ENCODE measurements around the gene PLEKHA5.
A peak's percentile ranks its signal among the peaks of the same experiment; 100 is the strongest.
"Not testable (repeated sequence)": the region's sequence is repeated elsewhere in the genome, so short reads cannot be mapped to it uniquely, and the experiment has no call there.

Gene PLEKHA5

GRCh38 chr12:19201661-19202060, 72.1 kb downstream of the PLEKHA5 start:
- DNase-seq, result no peak

GRCh38 chr12:19203013-19203412, 73.5 kb downstream of the PLEKHA5 start:
- DNase-seq, result no peak

- DNase-seq, result no peak
Measured at GRCh38 chr12:19203539-19204506, 74.3 kb downstream of the PLEKHA5 start.

GRCh38 chr12:19205120-19205519, 75.6 kb downstream of the PLEKHA5 start:
- DNase-seq, result no peak

- DNase-seq, result no peak
Measured at GRCh38 chr12:19206493-19207077, 77.1 kb downstream of the PLEKHA5 start.

- no peak for DNase-seq
Measured at GRCh38 chr12:19208456-19208855, 78.9 kb downstream of the PLEKHA5 start.

- DNase-seq, result no peak
Measured at GRCh38 chr12:19209661-19210060, 80.1 kb downstream of the PLEKHA5 start.

- no peak for DNase-seq
Measured at GRCh38 chr12:19211802-19212201, 82.3 kb downstream of the PLEKHA5 start.

GRCh38 chr12:19212245-19212644, 82.7 kb downstream of the PLEKHA5 start:
- DNase-seq, result no peak

- no peak for DNase-seq
Measured at GRCh38 chr12:19214020-19214419, 84.5 kb downstream of the PLEKHA5 start.

- DNase-seq, result no peak
Measured at GRCh38 chr12:19215115-19215514, 85.6 kb downstream of the PLEKHA5 start.

GRCh38 chr12:19217446-19217845, 87.9 kb downstream of the PLEKHA5 start:
- peak; percentile 88 for DNase-seq

- no peak for DNase-seq
Measured at GRCh38 chr12:19220205-19220604, 90.7 kb downstream of the PLEKHA5 start.

- no peak for DNase-seq
Measured at GRCh38 chr12:19220852-19221466, 91.4 kb downstream of the PLEKHA5 start.

- DNase-seq, result no peak
Measured at GRCh38 chr12:19222558-19222957, 93.0 kb downstream of the PLEKHA5 start.

- DNase-seq, result peak; percentile 81
Measured at GRCh38 chr12:19223018-19223417, 93.5 kb downstream of the PLEKHA5 start.

- DNase-seq, result no peak
Measured at GRCh38 chr12:19223695-19224094, 94.2 kb downstream of the PLEKHA5 start.

- DNase-seq, result no peak
Measured at GRCh38 chr12:19224746-19225145, 95.2 kb downstream of the PLEKHA5 start.

GRCh38 chr12:19227190-19227879, 97.8 kb downstream of the PLEKHA5 start:
- no peak for DNase-seq

- no peak for DNase-seq
Measured at GRCh38 chr12:19227880-19228210, 98.3 kb downstream of the PLEKHA5 start.

GRCh38 chr12:19229021-19229420, 99.5 kb downstream of the PLEKHA5 start:
- DNase-seq, result not testable (repeated sequence)

GRCh38 chr12:19230299-19230866, 100.8 kb downstream of the PLEKHA5 start:
- no peak for DNase-seq

- DNase-seq, result no peak
Measured at GRCh38 chr12:19230896-19231295, 101.4 kb downstream of the PLEKHA5 start.

Measured in NCI-H1105 treated with DMSO at 0.1 percent for 48 hours (cell line).